ENCODE measurements around the gene PRMT3.

Gene PRMT3

GRCh38 chr11:20367313-20367948 is 20.1 kb upstream of the PRMT3 start:
- no peak for TF ChIP-seq GATA3 (IDR thresholded peaks at IDR 0.05; ENCODE audit: low read depth, low read length)
- TF ChIP-seq GATA2 (IDR thresholded peaks at IDR 0.05; ENCODE audit: low read depth, low read length), result no peak

DNA sequence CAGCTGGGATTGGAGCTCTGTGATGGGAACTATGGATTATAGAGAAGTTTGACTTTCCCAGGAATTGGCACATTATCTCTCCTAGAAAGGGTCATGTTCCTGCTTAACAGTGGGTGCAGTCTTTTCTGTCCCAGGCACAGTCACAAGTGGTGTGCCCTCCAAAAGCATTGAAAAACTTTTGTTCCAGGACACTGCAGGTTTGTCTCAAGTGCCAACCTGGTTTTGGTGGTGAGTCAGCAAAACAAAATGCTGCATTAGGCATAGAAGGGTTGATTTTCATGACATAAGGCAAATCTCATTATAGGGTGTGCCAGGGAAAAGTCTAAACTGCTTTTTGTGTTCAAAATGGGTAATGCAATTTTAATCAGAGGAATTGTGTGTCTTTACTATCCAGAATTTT is 19.1 kb upstream of the PRMT3 start:
- TF ChIP-seq GATA3 (IDR thresholded peaks at IDR 0.05; ENCODE audit: low read depth, low read length) (no peak), GATA2 (IDR thresholded peaks at IDR 0.05; ENCODE audit: low read depth, low read length) (no peak)

- no peak for TF ChIP-seq GATA3 (IDR thresholded peaks at IDR 0.05; ENCODE audit: low read depth, low read length)
- 0 out of 2 replicates have a peak, but pooled peaks have one; percentile 34 for TF ChIP-seq GATA2 (IDR thresholded peaks at IDR 0.05; ENCODE audit: low read depth, low read length)
These were observed 17.7 kb upstream of the PRMT3 start for GRCh38 chr11:20369826-20370225.

DNA sequence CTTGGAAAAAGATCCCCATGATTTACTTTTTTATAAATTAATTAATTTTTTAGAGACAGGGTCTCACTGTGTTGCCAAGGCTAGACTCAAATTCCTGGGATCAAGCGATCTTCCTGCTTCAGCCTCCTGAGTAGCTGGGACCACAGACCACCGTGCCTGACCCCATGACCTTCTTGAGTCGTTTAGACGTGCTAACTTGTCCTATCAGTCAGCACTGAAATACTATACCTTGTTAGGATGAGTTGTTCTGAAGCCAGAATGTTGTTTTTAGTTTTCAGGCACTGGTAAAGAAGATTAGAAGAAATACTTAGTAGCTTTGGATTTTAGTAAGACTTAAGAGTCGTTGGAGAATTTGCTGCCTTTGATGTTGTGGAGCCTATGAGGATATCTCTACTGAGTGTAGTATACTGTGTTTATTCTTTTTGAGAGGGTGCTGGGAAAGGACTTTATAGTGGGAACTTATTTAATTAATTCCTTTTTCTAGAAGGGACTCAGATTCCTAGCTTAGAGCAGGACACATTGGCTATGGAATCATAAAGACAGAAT is 15.4 kb upstream of the PRMT3 start:
- no peak for TF ChIP-seq GATA2 (IDR thresholded peaks at IDR 0.05; ENCODE audit: low read depth, low read length)
- no peak for TF ChIP-seq GATA3 (IDR thresholded peaks at IDR 0.05; ENCODE audit: low read depth, low read length)

- no peak for TF ChIP-seq GATA3 (IDR thresholded peaks at IDR 0.05; ENCODE audit: low read depth, low read length)
- no peak for TF ChIP-seq GATA2 (IDR thresholded peaks at IDR 0.05; ENCODE audit: low read depth, low read length)
These were observed 14.4 kb upstream of the PRMT3 start for GRCh38 chr11:20373147-20373546.

DNA sequence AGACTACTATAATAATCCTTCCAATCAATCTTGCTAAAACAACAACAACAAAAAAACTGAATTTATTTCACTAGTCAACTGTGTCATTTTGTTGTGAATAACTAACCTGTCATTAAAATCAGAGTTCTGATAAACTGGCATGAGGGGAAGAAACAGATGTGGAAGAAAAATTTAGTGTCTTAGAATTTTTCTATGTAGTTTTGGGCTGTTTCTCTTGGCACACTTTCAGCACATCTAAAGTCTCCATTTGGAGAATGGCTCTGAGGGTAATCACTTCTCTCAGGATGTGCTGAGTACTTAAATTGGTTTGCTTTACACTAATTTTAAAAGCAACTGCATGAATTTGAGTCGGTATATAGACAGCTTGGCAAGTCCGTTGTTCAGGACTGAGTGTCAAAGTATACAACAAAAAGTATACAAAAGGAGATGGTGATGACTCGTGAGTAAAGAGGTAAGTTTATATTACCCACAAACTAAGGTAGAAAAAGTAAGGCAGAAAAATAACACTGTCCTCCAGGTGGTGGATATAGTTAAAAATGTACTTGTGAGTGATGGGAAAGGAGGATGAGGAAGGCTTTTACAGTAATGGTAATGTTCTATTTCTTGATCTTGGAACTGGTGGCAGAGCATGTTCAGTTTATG is 13.8 kb upstream of the PRMT3 start:
- TF ChIP-seq GATA3 (IDR thresholded peaks at IDR 0.05; ENCODE audit: low read depth, low read length), result no peak
- no peak for TF ChIP-seq GATA2 (IDR thresholded peaks at IDR 0.05; ENCODE audit: low read depth, low read length)

DNA sequence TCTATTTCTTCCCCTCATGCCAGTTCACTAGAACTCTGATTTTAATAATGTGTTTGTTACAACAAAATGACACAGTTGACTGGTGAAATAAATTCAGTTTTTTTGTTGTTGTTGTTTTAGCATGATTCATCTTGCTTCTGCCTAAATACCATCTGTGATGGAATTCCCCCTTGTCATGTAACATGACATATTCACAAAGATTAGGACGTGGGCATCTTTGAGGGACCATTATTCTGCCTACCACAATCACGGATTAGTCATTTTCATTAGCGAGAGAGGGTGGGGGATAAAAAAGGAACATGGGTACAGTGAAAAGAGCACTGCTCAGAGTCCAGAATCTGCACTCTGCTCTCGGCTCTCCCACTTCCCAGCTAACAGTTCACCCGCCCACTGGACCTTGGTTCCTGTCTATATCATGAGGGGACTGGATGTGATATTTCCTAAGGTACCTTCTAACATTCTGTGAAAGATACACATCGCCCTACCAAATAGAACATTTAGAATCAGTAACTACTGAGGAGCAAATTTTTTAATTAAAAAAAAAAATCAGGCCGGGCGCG is 12.7 kb upstream of the PRMT3 start:
- TF ChIP-seq GATA2 (IDR thresholded peaks at IDR 0.05; ENCODE audit: low read depth, low read length) (no peak), GATA3 (IDR thresholded peaks at IDR 0.05; ENCODE audit: low read depth, low read length) (no peak)

GRCh38 chr11:20376162-20376730 is 11.3 kb upstream of the PRMT3 start:
- TF ChIP-seq GATA3 (IDR thresholded peaks at IDR 0.05; ENCODE audit: low read depth, low read length) (no peak), GATA2 (IDR thresholded peaks at IDR 0.05; ENCODE audit: low read depth, low read length) (no peak)

DNA sequence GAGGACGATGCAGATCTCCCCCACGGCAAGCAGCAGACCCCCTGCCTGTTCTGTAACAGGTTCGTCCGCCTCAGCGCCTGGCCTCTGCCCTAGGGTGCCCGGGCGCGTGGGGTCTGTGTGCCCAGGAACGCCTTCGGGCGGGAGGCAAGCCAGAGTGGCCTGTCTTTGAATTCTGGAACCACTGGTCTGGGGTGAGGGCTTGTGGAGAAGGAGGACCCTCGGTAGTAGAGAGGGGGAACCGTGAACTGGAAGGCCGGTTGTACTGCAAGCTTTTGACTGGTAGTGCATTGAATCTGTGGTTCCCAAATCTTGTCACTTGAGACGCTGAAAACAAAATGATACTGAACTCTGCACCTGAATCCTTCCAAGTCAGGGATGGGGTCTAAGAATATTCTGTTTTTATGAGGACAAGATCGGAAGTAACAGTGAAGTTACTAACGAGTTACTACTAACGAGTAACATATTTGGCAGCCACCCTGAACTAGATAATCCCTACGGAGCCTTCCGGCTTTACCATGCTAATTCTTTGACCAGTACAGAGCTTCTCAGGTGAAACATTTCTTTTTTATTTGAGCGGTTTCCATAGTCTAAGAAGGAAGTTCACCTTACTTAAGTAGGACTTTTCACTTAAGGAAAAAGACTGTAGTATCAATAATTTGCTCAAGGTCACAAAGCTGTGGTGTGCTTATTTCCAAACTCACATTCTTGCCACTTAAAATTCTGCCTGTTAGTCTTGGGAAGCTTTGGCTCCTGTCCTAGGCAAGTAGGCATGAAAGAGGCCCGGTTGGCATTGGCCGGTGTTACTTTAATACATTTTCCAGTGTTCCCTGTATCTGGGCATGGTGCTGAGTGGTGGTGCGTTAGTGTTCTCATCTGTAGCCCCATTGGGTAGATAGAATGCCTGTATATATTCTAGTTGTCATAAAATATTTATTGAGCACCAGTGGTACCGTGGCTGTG is 860 bp downstream of the PRMT3 start:
- TF ChIP-seq GATA2 (IDR thresholded peaks at IDR 0.05; ENCODE audit: low read depth, low read length) (no peak), GATA3 (IDR thresholded peaks at IDR 0.05; ENCODE audit: low read depth, low read length) (no peak)

DNA sequence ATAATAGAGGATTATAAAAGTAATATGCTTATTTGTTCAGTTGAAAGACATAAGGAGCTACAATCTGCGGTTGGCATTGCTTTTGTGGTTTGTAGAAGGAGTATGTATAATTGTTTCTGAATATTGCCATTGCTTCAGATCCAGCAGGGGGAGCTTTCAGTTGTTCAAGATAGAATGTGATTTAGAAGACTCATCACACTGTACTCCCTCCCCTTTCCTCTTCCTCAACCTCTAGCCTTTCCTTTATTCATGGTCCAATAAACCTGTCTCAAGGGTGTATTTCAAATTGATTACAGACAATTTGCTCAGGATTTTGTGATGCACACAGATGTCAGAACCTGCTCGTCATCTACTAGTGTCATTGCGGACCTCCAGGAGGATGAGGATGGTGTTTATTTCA is 9.8 kb downstream of the PRMT3 start:
- TF ChIP-seq GATA2 (IDR thresholded peaks at IDR 0.05; ENCODE audit: low read depth, low read length) (no peak), GATA3 (IDR thresholded peaks at IDR 0.05; ENCODE audit: low read depth, low read length) (no peak)

GRCh38 chr11:20399498-20399897 is 12.0 kb downstream of the PRMT3 start:
- no peak for TF ChIP-seq GATA2 (IDR thresholded peaks at IDR 0.05; ENCODE audit: low read depth, low read length)
- no peak for TF ChIP-seq GATA3 (IDR thresholded peaks at IDR 0.05; ENCODE audit: low read depth, low read length)

GRCh38 chr11:20403059-20403458 is 15.5 kb downstream of the PRMT3 start:
- TF ChIP-seq GATA2 (IDR thresholded peaks at IDR 0.05; ENCODE audit: low read depth, low read length) (no peak), GATA3 (IDR thresholded peaks at IDR 0.05; ENCODE audit: low read depth, low read length) (no peak)

- TF ChIP-seq GATA3 (IDR thresholded peaks at IDR 0.05; ENCODE audit: low read depth, low read length), result no peak
These were observed 19.0 kb downstream of the PRMT3 start for GRCh38 chr11:20406484-20406883.

GRCh38 chr11:20407344-20407743 is 19.8 kb downstream of the PRMT3 start:
- TF ChIP-seq GATA2 (IDR thresholded peaks at IDR 0.05; ENCODE audit: low read depth, low read length), result no peak
- TF ChIP-seq GATA3 (IDR thresholded peaks at IDR 0.05; ENCODE audit: low read depth, low read length), result no peak

Data from SH-SY5Y (cell line).